ENCODE measurements around the gene PTPRO.

DNA sequence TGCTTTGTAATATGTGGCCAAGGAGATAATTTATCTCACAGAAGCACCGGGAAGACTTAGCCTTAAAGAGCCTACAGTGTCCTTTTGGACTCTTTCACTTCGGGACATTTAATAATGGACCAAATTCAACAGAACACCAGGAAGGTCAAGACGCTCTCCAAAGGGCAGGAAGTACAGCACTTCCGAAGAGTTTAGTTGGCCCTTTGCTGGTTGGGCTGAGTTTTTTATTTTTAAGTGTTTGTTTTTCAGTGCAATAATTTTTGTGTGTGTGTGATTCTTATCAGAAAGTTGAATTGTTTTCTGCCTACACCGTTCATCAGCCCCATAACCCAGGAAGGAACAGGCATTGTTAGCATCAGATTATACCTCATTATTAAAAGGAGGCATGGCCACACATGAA, 273.9 kb downstream of the PTPRO start:
- no peak for TF ChIP-seq POLR2A (IDR thresholded peaks at IDR 0.05; ENCODE audit: low read length)
- TF ChIP-seq, protein P1, sequence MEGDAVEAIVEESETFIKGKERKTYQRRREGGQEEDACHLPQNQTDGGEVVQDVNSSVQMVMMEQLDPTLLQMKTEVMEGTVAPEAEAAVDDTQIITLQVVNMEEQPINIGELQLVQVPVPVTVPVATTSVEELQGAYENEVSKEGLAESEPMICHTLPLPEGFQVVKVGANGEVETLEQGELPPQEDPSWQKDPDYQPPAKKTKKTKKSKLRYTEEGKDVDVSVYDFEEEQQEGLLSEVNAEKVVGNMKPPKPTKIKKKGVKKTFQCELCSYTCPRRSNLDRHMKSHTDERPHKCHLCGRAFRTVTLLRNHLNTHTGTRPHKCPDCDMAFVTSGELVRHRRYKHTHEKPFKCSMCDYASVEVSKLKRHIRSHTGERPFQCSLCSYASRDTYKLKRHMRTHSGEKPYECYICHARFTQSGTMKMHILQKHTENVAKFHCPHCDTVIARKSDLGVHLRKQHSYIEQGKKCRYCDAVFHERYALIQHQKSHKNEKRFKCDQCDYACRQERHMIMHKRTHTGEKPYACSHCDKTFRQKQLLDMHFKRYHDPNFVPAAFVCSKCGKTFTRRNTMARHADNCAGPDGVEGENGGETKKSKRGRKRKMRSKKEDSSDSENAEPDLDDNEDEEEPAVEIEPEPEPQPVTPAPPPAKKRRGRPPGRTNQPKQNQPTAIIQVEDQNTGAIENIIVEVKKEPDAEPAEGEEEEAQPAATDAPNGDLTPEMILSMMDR (IDR thresholded peaks at IDR 0.05) = no peak
- no peak for TF ChIP-seq RCOR1 (IDR thresholded peaks at IDR 0.05; ENCODE audit: low read depth, low read length)
- TF ChIP-seq, protein P2, sequence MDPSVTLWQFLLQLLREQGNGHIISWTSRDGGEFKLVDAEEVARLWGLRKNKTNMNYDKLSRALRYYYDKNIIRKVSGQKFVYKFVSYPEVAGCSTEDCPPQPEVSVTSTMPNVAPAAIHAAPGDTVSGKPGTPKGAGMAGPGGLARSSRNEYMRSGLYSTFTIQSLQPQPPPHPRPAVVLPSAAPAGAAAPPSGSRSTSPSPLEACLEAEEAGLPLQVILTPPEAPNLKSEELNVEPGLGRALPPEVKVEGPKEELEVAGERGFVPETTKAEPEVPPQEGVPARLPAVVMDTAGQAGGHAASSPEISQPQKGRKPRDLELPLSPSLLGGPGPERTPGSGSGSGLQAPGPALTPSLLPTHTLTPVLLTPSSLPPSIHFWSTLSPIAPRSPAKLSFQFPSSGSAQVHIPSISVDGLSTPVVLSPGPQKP (IDR thresholded peaks at IDR 0.05; ENCODE audit: low read depth, low read length) = no peak
- TF ChIP-seq NPAS2 (CRISPR knock-in tag; IDR thresholded peaks at IDR 0.05; ENCODE audit: borderline replicate concordance) = no peak
- no peak for TF ChIP-seq RNF2 (IDR thresholded peaks at IDR 0.05; ENCODE audit: borderline replicate concordance, low read depth)
- no peak for TF ChIP-seq KDM1A (IDR thresholded peaks at IDR 0.05; ENCODE audit: low read depth)
- TF ChIP-seq NFE2L2 (conservative IDR thresholded peaks at IDR 0.05; ENCODE audit: low read length) = no peak
- no peak for TF ChIP-seq RFX5 (IDR thresholded peaks at IDR 0.05)

Data from A549 (cell line).